WTC11 (cell line): ENCODE data around the gene SERPINB6. TPM values are rescaled to one million over a fixed set of nuclear protein-coding genes. Genes with fewer than 3 reads are reported as not detected.

Experiments used
- ATAC-seq: fragments of 200-7000 bp; cut with Tn5 transposase; 2 replicates; pipeline ENCODE4 v1.10.0; 2021; ENCODE audit warnings: mild to moderate bottlenecking, moderate library complexity
- CTCF ChIA-PET: fragments of 300-600 bp; sonication (Branson Sonifier 250); formaldehyde crosslinking; loops from one replicate; lab custom pipeline; 2021; ENCODE audit warnings: antibody characterized with exemption; lab: Charles Lee
- POLR2A ChIA-PET: fragments of 350-600 bp; sonication (Branson Sonifier 250); formaldehyde crosslinking; loops from one replicate; lab custom pipeline; 2021; ENCODE audit warnings: antibody characterized with exemption; lab: Charles Lee
- DNase-seq: peaks from one replicate; pipeline ENCODE4 v3.0.0; 2021; ENCODE audit warnings: low spot score
- H3K27ac Mint-ChIP-seq: 2 replicates; pipeline ENCODE4 v1.8.0; 2021; ENCODE audit warnings: mixed read lengths
- H3K27me3 Mint-ChIP-seq: 2 replicates; pipeline ENCODE4 v1.8.0; 2021; ENCODE audit warnings: low read depth, mild to moderate bottlenecking, moderate library complexity, mixed read lengths
- H3K36me3 Mint-ChIP-seq: 2 replicates; pipeline ENCODE4 v1.8.0; 2021; ENCODE audit warnings: mixed read lengths
- H3K4me1 Mint-ChIP-seq: 2 replicates; pipeline ENCODE4 v1.8.0; 2022; ENCODE audit warnings: mixed read lengths
- H3K4me3 Mint-ChIP-seq: 2 replicates; pipeline ENCODE4 v1.8.0; 2021; ENCODE audit warnings: mild to moderate bottlenecking, moderate library complexity, mixed read lengths
- H3K9me3 Mint-ChIP-seq: 2 replicates; pipeline ENCODE4 v1.8.0; 2021; ENCODE audit warnings: mixed read lengths
- AFF4 ChIP-seq: sonication (generic); formaldehyde crosslinking; IDR thresholded peaks from 2 replicates; pipeline ENCODE4 v1.8.1; 2023; ENCODE audit warnings: mild to moderate bottlenecking, missing genetic modification reagents, borderline replicate concordance
- AR ChIP-seq: fragments of 250-450 bp; sonication (Bioruptor Pico); IDR thresholded peaks from 2 replicates; pipeline ENCODE4 v1.9.0; 2021; ENCODE audit warnings: mild to moderate bottlenecking
- ATF6 ChIP-seq: sonication (generic); formaldehyde crosslinking; IDR thresholded peaks from 2 replicates; pipeline ENCODE4 v1.8.1; 2023; ENCODE audit warnings: mild to moderate bottlenecking, missing genetic modification reagents
- CBFB ChIP-seq: sonication (generic); formaldehyde crosslinking; IDR thresholded peaks from 2 replicates; pipeline ENCODE4 v1.8.1; 2022; ENCODE audit warnings: mild to moderate bottlenecking, low read depth, missing genetic modification reagents
- CDX4 ChIP-seq: fragments of 250-450 bp; sonication (Bioruptor Pico); IDR thresholded peaks from 2 replicates; pipeline ENCODE4 v1.9.0; 2021; ENCODE audit warnings: moderate library complexity, mild to moderate bottlenecking, inconsistent platforms, borderline replicate concordance
- GABPB1 ChIP-seq: sonication (generic); formaldehyde crosslinking; IDR thresholded peaks from 2 replicates; pipeline ENCODE4 v1.8.1; 2023; ENCODE audit warnings: mild to moderate bottlenecking, missing genetic modification reagents
- JAZF1 ChIP-seq: fragments of 250-450 bp; sonication (Bioruptor Pico); IDR thresholded peaks from 2 replicates; pipeline ENCODE4 v1.9.0; 2021; ENCODE audit warnings: moderate library complexity, mild to moderate bottlenecking, inconsistent platforms
- MAX ChIP-seq: sonication (generic); formaldehyde crosslinking; IDR thresholded peaks from 2 replicates; pipeline ENCODE4 v1.8.0; 2022; ENCODE audit warnings: mild to moderate bottlenecking, missing genetic modification reagents
- NFATC4 ChIP-seq: fragments of 250-450 bp; sonication (Bioruptor Pico); IDR thresholded peaks from 2 replicates; pipeline ENCODE4 v1.9.0; 2021; ENCODE audit warnings: mild to moderate bottlenecking
- NR1H2 ChIP-seq: sonication (generic); formaldehyde crosslinking; IDR thresholded peaks from 2 replicates; pipeline ENCODE4 v1.9.0; 2021; ENCODE audit warnings: mild to moderate bottlenecking, moderate library complexity, missing genetic modification reagents
- NR2C2 ChIP-seq: sonication (generic); formaldehyde crosslinking; IDR thresholded peaks from 2 replicates; pipeline ENCODE4 v1.8.0; 2022; ENCODE audit warnings: mild to moderate bottlenecking, missing genetic modification reagents
- PRDM15 ChIP-seq: sonication (generic); formaldehyde crosslinking; IDR thresholded peaks from 2 replicates; pipeline ENCODE4 v1.8.0; 2022; ENCODE audit warnings: missing genetic modification reagents
- SOX15 ChIP-seq: fragments of 250-450 bp; sonication (Bioruptor Pico); IDR thresholded peaks from 2 replicates; pipeline ENCODE4 v1.9.0; 2021; ENCODE audit warnings: mild to moderate bottlenecking
- ZBTB21 ChIP-seq: sonication (generic); formaldehyde crosslinking; IDR thresholded peaks from 2 replicates; pipeline ENCODE4 v1.8.1; 2023; ENCODE audit warnings: mild to moderate bottlenecking, missing genetic modification reagents, borderline replicate concordance
- ZBTB43 ChIP-seq: sonication (generic); formaldehyde crosslinking; IDR thresholded peaks from 2 replicates; pipeline ENCODE4 v1.8.1; 2023; ENCODE audit warnings: mild to moderate bottlenecking, missing genetic modification reagents
- ZNF138 ChIP-seq: sonication (generic); formaldehyde crosslinking; conservative IDR thresholded peaks from 2 replicates; pipeline ENCODE4 v1.8.1; 2022; ENCODE audit warnings: mild to moderate bottlenecking, moderate library complexity, missing genetic modification reagents
- ZNF219 ChIP-seq: sonication (generic); formaldehyde crosslinking; IDR thresholded peaks from 2 replicates; pipeline ENCODE4 v1.8.0; 2023; ENCODE audit warnings: missing genetic modification reagents, mild to moderate bottlenecking, borderline replicate concordance
- ZNF263 ChIP-seq: sonication (generic); formaldehyde crosslinking; IDR thresholded peaks from 2 replicates; pipeline ENCODE4 v1.8.1; 2022; ENCODE audit warnings: low read depth, mild to moderate bottlenecking, moderate library complexity, missing genetic modification reagents
- ZNF317 ChIP-seq: sonication (generic); formaldehyde crosslinking; IDR thresholded peaks from 2 replicates; pipeline ENCODE4 v1.8.1; 2023; ENCODE audit warnings: low read depth, mild to moderate bottlenecking, moderate library complexity, missing genetic modification reagents, borderline replicate concordance
- ZNF423 ChIP-seq: fragments of 250-450 bp; sonication (Bioruptor Pico); IDR thresholded peaks from 2 replicates; pipeline ENCODE4 v2.1.2; 2022; ENCODE audit warnings: mild to moderate bottlenecking, moderate library complexity
- total RNA-seq: library from RNA; stranded (reverse); gene quantifications from 3 replicates; pipeline ENCODE4 v1.2.3, GENCODE V29; 2021

Gene SERPINB6
- total RNA-seq, 1 experiment from 2014 or later, result 28.0 TPM

- no peak overlapping the region for H3K27ac Mint-ChIP-seq
- DNase-seq, result no peak
- peaks cover 60% of the 10 kb centered on the region for H3K4me1 Mint-ChIP-seq
- ATAC-seq, result no peak
- CTCF ChIA-PET, result interaction anchor here (0.5 to 1.6 kb wide), 8 partner anchors 8 to 233 kb away, joined by 3 to 15 read pairs (median 3); partner anchors contain the start of genes SERPINB1 and SERPINB9
- no peaks in the 10 kb centered on the region for H3K27me3 Mint-ChIP-seq
- POLR2A ChIA-PET, result interaction anchor here (0.5 kb wide), 1 partner anchor 61 kb away, joined by 4 read pairs; no protein-coding TSS in a partner anchor
- no peak overlapping the region for H3K4me3 Mint-ChIP-seq
- H3K9me3 Mint-ChIP-seq, result peaks cover 6% of the 10 kb centered on the region
- TF ChIP-seq MAX (CRISPR knock-in tag) (no peak), ZNF263 (CRISPR knock-in tag) (no peak), ZBTB21 (CRISPR knock-in tag) (no peak), NFATC4 (CRISPR knock-in tag) (no peak), GABPB1 (CRISPR knock-in tag) (no peak), AFF4 (CRISPR knock-in tag) (no peak), CDX4 (CRISPR knock-in tag) (no peak)
- H3K36me3 Mint-ChIP-seq, result no peaks in the 10 kb centered on the region
These were observed 60.2 kb downstream of the SERPINB6 start for GRCh38 chr6:2911171-2911570.

- Mint-ChIP-seq H3K27me3 (no peaks in the 10 kb centered on the region), H3K4me3 (no peak overlapping the region), H3K36me3 (no peaks in the 10 kb centered on the region), H3K27ac (no peak overlapping the region), H3K4me1 (peaks cover 56% of the 10 kb centered on the region), H3K9me3 (peaks cover 6% of the 10 kb centered on the region)
- DNase-seq (no peak), ATAC-seq (no peak)
- CTCF ChIA-PET, result no interaction called here
- POLR2A ChIA-PET, result interaction anchor here (0.6 kb wide), 1 partner anchor 335 kb away, joined by 3 read pairs; no protein-coding TSS in a partner anchor
- TF ChIP-seq ZNF423, result no peak
- no peak for TF ChIP-seq SOX15 (CRISPR knock-in tag)
- no peak for TF ChIP-seq ZNF138 (CRISPR knock-in tag)
- TF ChIP-seq NR1H2 (CRISPR knock-in tag), result no peak
- no peak for TF ChIP-seq AR (CRISPR knock-in tag)
- TF ChIP-seq ZBTB43 (CRISPR knock-in tag), result no peak
- TF ChIP-seq JAZF1, result no peak
- TF ChIP-seq CBFB, result no peak
- TF ChIP-seq ZNF317 (CRISPR knock-in tag), result no peak
- TF ChIP-seq NR2C2 (CRISPR knock-in tag), result no peak
- TF ChIP-seq ATF6, result no peak
- no peak for TF ChIP-seq PRDM15 (CRISPR knock-in tag)
- TF ChIP-seq ZNF219, result no peak
These were observed 61.6 kb downstream of the SERPINB6 start for GRCh38 chr6:2909718-2910117.
